AG09319 (cell line): ENCODE measurements around the gene MED26.

ENCODE experiments used
- DNase-seq: peaks from one replicate; pipeline ENCODE4 v3.0.0-alpha.2; 2010; ENCODE audit warnings: low read depth; ENCODE audit errors: extremely low read depth
- TF ChIP-seq, protein P1 (sequence below): IDR thresholded peaks from 2 replicates; pipeline ENCODE4 v1.5.1; 2011; ENCODE audit warnings: low read depth, mild to moderate bottlenecking, inconsistent platforms, low read length, moderate library complexity

MED26 gene

DNA sequence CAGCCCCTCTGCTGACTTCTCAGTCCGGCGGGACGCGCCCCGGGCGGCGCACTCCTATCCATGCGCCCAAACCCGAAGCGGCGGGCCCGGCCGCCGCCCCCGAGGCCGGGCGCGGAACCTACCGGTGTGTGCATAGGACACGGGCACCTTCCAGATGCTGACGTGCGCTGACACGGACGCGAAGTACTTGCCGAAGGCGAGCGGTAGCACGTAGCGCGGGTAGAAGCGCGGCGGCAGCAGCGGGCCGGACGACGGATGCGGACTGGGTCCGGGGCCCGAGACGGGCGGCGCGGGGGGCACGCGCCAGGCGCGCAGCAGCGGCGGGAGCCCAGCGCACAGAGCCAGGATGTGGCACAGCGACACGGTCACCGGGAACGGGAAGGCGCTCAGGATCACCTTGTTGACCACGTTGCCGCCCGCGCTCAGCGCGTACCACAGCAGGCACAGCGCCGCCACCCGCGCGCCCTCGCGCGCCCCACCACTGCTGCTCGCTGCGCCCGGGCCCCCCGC is 56.1 kb downstream of the MED26 start:
- TF ChIP-seq, protein P1, sequence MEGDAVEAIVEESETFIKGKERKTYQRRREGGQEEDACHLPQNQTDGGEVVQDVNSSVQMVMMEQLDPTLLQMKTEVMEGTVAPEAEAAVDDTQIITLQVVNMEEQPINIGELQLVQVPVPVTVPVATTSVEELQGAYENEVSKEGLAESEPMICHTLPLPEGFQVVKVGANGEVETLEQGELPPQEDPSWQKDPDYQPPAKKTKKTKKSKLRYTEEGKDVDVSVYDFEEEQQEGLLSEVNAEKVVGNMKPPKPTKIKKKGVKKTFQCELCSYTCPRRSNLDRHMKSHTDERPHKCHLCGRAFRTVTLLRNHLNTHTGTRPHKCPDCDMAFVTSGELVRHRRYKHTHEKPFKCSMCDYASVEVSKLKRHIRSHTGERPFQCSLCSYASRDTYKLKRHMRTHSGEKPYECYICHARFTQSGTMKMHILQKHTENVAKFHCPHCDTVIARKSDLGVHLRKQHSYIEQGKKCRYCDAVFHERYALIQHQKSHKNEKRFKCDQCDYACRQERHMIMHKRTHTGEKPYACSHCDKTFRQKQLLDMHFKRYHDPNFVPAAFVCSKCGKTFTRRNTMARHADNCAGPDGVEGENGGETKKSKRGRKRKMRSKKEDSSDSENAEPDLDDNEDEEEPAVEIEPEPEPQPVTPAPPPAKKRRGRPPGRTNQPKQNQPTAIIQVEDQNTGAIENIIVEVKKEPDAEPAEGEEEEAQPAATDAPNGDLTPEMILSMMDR, result no peak
- no peak for DNase-seq

DNA sequence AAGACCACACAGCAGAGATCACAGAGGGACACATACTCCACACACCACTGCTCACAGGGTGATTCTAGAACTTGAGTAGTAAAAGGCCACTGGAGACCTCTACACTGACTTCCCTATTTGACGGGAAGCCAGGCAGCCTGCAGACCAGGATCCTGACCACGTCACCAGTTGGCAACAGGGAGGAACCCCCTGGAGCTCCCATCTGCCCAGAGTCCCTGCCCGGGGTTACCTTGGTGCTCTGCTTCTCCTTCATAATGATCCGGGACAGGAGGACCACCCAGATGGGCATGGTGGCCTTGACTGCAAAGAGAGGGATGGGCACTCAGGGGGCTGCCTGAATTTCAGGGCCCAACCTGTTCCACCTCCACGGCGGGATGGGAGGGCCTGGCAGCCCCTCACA is 56.7 kb downstream of the MED26 start:
- DNase-seq, result no peak
- TF ChIP-seq, protein P1, result no peak

DNA sequence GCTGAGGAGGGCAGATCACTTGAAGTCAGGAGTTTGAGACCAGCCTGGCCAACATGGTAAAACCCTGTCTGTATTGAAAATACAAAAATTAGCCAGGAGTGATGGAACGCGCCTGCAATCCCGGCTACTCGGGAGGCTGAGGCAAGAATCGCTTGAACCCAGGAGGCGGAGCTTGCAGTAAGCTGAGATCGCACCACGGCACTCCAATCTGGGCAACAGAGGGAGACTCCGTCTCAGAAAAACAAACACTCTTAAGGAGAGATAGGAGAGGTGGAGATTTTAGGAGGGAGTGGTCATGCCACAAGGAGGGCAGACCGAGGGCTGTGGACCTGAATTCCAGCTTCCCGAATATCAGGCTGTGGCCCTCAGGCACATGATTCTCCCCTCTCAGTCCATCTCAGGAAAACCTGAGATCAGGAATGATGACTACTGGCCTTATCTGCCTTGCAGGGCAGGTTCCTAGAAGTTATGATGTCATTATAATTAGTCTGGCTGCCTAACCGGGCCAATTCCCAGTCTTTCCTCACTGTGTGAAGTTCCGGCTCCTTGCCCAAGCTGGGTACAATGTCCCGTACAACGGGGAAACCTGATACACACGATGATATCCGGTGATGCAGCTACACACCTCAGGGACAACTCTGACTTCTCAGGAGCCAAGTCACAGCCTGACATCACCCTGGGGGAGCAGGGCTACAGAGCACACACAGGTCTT is 58.2 kb downstream of the MED26 start:
- DNase-seq, result no peak

DNA sequence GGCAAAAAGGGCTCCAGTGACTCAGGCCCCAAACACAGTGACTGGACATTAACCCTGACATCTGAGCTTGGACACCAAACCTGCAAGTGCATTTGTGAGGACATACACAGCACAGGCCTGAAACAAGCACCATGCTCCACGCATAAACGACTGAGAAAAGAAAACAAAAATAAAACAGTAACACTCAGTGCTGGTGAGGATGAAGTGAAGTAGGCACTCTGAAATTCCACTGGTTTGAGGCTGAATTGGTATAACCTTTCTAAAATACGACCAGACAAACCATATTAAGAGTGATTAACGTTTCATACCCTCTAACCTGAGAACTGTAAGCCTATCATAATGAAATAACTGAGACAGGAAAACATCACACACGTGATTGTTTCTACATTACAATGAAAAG is 61.3 kb downstream of the MED26 start:
- no peak for DNase-seq
- TF ChIP-seq, protein P1, result no peak

More for the DNA sequence above, 58.2 kb downstream of the MED26 start:
- TF ChIP-seq, protein P1, result no peak

DNA sequence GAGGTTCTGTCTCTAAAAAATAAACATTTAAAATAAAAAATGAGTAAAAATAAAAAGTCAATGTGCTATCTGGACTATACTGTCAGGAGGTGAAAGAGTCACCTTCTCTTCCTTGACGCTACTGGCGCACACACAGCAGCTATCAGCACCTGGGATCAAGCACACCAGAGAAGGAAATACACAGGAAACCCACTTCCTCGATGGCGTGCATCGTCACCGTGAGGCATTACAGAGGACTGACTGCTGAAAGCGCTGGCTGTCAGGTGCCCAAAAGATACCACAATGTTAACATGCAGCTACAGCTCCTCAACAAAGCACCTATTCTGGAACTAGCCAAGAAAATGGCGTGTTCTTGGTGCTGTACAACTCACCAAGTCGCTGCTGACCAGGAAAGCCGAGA is 61.8 kb downstream of the MED26 start:
- no peak for DNase-seq
- TF ChIP-seq, protein P1, result no peak

DNA sequence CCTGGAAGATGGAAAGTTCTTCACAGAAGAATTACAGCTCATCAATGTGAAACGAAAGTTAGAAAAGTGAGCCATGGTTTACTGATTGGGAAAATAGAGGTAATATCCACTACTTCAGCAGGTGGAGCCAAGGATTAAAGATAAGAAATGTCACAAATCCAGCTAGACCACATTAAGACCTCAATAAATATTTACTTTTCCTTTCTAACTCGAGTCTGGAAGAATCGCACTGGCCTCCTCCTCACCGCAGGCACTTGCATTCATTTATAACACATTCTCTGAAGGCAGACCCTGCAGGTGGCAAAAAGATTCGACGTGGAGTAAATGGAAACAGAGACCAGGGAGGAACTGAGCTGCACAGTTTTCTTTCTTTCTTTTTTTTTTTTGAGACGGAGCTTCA is 63.2 kb downstream of the MED26 start:
- TF ChIP-seq, protein P1, result no peak

DNA sequence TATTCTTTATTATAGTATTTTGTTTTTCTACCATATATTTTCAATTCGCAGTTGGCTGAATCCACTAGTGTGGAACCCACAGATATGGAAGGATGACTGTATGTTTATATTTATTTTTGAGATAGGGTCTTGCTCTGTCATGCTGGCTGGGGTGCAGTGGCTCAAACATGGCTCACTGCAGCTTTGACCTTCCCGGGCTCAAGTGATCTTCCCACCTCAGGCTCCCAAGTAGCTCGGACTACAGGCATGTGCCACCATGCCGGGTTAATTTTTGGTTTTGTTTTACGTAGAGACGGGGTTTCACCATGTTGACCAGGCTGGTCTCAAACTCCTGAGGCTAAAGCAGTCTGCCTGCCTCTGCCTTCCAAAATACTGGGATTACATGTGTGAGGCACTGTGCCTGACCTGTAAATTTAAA is 65.4 kb downstream of the MED26 start:
- TF ChIP-seq, protein P1, result no peak
- DNase-seq, result no peak

More for the DNA sequence above, 63.2 kb downstream of the MED26 start:
- no peak for DNase-seq
